Measurements from ENCODE around the gene MGLL. TPM values are rescaled to one million over a fixed set of nuclear protein-coding genes. Genes with fewer than 3 reads are reported as not detected.
A peak's percentile ranks its signal among the peaks of the same experiment; 100 is the strongest.

Gene MGLL
- total and polyA plus RNA-seq, 4 donors: 67.0 to 182 (median 78.2) TPM

DNA sequence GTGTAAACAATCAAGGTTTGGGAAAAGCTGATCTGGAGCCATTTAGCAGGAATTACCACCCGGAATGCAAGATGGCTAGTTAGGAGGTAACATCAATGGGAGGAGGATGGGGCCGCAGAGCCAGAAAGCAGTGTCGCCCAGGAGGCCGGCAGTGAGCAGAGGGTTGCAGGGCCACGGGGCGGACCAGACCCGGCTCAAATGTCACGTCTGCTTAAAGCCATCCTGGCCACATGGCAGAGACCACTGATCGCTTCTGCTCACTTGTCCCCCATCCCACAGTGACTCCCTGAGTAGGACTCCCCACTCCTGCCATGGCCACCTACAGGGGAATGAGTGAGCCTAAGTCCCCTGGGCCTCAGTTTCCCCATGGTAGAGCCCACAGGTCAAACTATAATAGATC, 18.2 kb downstream of the MGLL start:
- H3K4me3 ChIP-seq: no peak overlapping the region
- no peak for ATAC-seq (ENCODE audit: insufficient read depth, low FRiP score)
- TF ChIP-seq, protein P1, sequence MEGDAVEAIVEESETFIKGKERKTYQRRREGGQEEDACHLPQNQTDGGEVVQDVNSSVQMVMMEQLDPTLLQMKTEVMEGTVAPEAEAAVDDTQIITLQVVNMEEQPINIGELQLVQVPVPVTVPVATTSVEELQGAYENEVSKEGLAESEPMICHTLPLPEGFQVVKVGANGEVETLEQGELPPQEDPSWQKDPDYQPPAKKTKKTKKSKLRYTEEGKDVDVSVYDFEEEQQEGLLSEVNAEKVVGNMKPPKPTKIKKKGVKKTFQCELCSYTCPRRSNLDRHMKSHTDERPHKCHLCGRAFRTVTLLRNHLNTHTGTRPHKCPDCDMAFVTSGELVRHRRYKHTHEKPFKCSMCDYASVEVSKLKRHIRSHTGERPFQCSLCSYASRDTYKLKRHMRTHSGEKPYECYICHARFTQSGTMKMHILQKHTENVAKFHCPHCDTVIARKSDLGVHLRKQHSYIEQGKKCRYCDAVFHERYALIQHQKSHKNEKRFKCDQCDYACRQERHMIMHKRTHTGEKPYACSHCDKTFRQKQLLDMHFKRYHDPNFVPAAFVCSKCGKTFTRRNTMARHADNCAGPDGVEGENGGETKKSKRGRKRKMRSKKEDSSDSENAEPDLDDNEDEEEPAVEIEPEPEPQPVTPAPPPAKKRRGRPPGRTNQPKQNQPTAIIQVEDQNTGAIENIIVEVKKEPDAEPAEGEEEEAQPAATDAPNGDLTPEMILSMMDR (IDR thresholded peaks at IDR 0.05; ENCODE audit: control extremely low read depth, extremely low read depth): no peak
- WGBS, 2 donors: 91 to 95% methylated on average over 9 of the region's 9 CpGs
- H3K27me3 ChIP-seq (ENCODE audit: control insufficient read depth in 3 of 3, insufficient read depth in 3 of 3, low read length in 2 of 3): no peaks in the 10 kb centered on the region
- H3K4me1 ChIP-seq (ENCODE audit: control insufficient read depth in 5 of 5, insufficient read depth in 5 of 5, low read length in 5 of 5): peaks cover 0 to 8% (median 0%) of the 10 kb centered on the region in 5 donors
- H3K9ac ChIP-seq (ENCODE audit: insufficient read depth in 1 of 2, low read length in 2 of 2): no peak overlapping the region
- peaks cover 0 to 9% (median 2%) of the 10 kb centered on the region in 4 donors for H3K36me3 ChIP-seq (ENCODE audit: control insufficient read depth in 4 of 4, insufficient read depth in 4 of 4, low read length in 4 of 4)
- DNase-seq: no peak
- no peak overlapping the region for H3K27ac ChIP-seq (ENCODE audit: low read depth in 1 of 2, low read length in 1 of 2)
- no peaks in the 10 kb centered on the region for H3K9me3 ChIP-seq (ENCODE audit: control insufficient read depth in 4 of 4, insufficient read depth in 3 of 4, low read length in 3 of 4)

DNA sequence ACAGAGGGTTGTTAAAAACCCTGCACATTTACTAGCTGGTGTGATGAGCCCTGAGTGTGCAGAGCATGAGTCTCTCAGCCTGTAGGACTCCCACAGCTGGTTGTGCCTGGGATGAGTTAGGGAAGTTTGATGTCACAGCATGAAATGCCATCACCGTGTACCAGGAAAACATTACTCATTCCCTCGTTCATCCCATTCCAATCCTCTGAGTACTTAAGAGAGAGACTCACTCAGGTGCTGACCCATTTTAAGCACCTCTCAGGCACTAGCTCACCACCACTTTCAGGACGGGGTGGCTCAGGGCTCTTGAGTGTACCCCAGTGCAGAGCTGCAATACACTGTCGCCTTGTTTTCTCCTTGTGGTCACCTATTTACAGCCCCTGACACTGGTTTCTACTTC, 18.7 kb downstream of the MGLL start:
- H3K36me3 ChIP-seq (ENCODE audit: control insufficient read depth in 4 of 4, insufficient read depth in 4 of 4, low read length in 4 of 4): peaks cover 0 to 5% (median 2%) of the 10 kb centered on the region in 4 donors
- H3K9ac ChIP-seq (ENCODE audit: insufficient read depth in 1 of 2, low read length in 2 of 2): no peak overlapping the region
- no peaks in the 10 kb centered on the region for H3K27me3 ChIP-seq (ENCODE audit: control insufficient read depth in 3 of 3, insufficient read depth in 3 of 3, low read length in 2 of 3)
- ATAC-seq (ENCODE audit: insufficient read depth, low FRiP score): peak; percentile 60
- TF ChIP-seq, protein P1 (IDR thresholded peaks at IDR 0.05; ENCODE audit: control extremely low read depth, extremely low read depth): no peak
- H3K27ac ChIP-seq (ENCODE audit: low read depth in 1 of 2, low read length in 1 of 2): no peak overlapping the region
- H3K4me1 ChIP-seq (ENCODE audit: control insufficient read depth in 5 of 5, insufficient read depth in 5 of 5, low read length in 5 of 5): peaks cover 0 to 8% (median 0%) of the 10 kb centered on the region in 5 donors
- no peak overlapping the region for H3K4me3 ChIP-seq
- no peaks in the 10 kb centered on the region for H3K9me3 ChIP-seq (ENCODE audit: control insufficient read depth in 4 of 4, insufficient read depth in 3 of 4, low read length in 3 of 4)
- no peak for DNase-seq
- 49 to 55% methylated on average over 4 of the region's 4 CpGs for WGBS, 2 donors

DNA sequence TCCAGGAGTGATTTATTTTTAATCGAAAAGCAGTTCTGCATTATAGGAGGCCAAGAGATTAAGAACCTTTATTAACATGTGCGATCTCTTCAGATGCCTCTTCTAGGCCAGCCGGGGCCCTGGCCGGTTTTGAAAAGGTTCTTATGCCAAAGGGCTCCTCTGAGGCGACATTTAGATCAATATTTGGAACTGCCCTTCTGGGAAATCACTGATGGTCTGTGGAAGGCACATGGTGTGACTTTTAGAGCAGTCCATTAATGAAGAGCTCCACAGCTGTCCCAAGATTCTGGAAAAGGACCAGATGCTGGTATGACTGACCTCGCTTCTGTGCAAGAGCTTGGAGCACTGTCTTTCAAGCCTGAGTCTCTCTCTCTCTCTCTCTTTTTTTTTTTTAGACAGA, 19.7 kb downstream of the MGLL start:
- H3K4me3 ChIP-seq: no peak overlapping the region
- H3K27ac ChIP-seq (ENCODE audit: low read depth in 1 of 2, low read length in 1 of 2): no peak overlapping the region
- ATAC-seq (ENCODE audit: insufficient read depth, low FRiP score) (no peak), DNase-seq (no peak)
- 92 to 93% methylated on average over 6 of the region's 6 CpGs for WGBS, 2 donors
- TF ChIP-seq, protein P1 (IDR thresholded peaks at IDR 0.05; ENCODE audit: control extremely low read depth, extremely low read depth): no peak
- no peaks in the 10 kb centered on the region for H3K9me3 ChIP-seq (ENCODE audit: control insufficient read depth in 4 of 4, insufficient read depth in 3 of 4, low read length in 3 of 4)
- H3K27me3 ChIP-seq (ENCODE audit: control insufficient read depth in 3 of 3, insufficient read depth in 3 of 3, low read length in 2 of 3): no peaks in the 10 kb centered on the region
- H3K36me3 ChIP-seq (ENCODE audit: control insufficient read depth in 4 of 4, insufficient read depth in 4 of 4, low read length in 4 of 4): peaks cover 0 to 3% (median 0%) of the 10 kb centered on the region in 4 donors
- peaks cover 0 to 8% (median 0%) of the 10 kb centered on the region in 5 donors for H3K4me1 ChIP-seq (ENCODE audit: control insufficient read depth in 5 of 5, insufficient read depth in 5 of 5, low read length in 5 of 5)
- no peak overlapping the region for H3K9ac ChIP-seq (ENCODE audit: insufficient read depth in 1 of 2, low read length in 2 of 2)

DNA sequence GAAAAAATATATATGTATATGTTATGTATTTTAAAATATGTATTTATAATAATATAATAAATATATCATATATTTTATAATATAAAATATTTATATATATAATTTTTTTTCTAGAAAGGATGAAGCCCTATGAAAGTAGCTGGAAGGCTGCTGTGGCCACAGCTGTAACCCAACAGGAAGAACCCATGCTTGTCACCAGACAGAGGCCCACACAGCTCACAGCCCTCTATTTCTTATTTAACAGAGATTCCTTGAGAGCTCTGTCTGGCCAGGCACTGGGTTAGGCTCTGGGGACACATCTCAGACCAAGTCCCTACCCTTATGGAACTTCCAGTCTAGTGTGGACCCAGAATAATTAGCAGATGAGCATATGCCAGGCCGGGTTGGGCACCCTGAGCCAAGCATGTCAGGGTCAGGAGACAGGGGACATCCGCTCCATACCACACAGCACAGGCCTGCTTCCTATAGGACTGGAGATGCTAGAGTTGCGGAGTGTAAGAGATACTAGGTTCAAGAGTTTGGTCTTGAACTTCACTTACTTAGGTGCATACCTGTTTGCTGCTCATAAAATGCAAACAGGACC, 20.5 kb downstream of the MGLL start:
- 82 to 94% methylated on average over 3 of the region's 3 CpGs for WGBS, 2 donors
- ATAC-seq (ENCODE audit: insufficient read depth, low FRiP score) (no peak), DNase-seq (no peak)
- no peak overlapping the region for H3K9ac ChIP-seq (ENCODE audit: insufficient read depth in 1 of 2, low read length in 2 of 2)
- peaks cover 0 to 3% (median under 1%) of the 10 kb centered on the region in 4 donors for H3K36me3 ChIP-seq (ENCODE audit: control insufficient read depth in 4 of 4, insufficient read depth in 4 of 4, low read length in 4 of 4)
- H3K27ac ChIP-seq (ENCODE audit: low read depth in 1 of 2, low read length in 1 of 2): no peak overlapping the region
- no peaks in the 10 kb centered on the region for H3K27me3 ChIP-seq (ENCODE audit: control insufficient read depth in 3 of 3, insufficient read depth in 3 of 3, low read length in 2 of 3)
- no peaks in the 10 kb centered on the region for H3K9me3 ChIP-seq (ENCODE audit: control insufficient read depth in 4 of 4, insufficient read depth in 3 of 4, low read length in 3 of 4)
- H3K4me3 ChIP-seq: no peak overlapping the region
- TF ChIP-seq, protein P1 (IDR thresholded peaks at IDR 0.05; ENCODE audit: control extremely low read depth, extremely low read depth): no peak
- peaks cover 0 to 8% (median 1%) of the 10 kb centered on the region in 5 donors for H3K4me1 ChIP-seq (ENCODE audit: control insufficient read depth in 5 of 5, insufficient read depth in 5 of 5, low read length in 5 of 5)

All from lung (tissue), 12 donors.